GM12878 (cell line): ENCODE data around the gene SCYL1. TPM values are rescaled to one million over a fixed set of nuclear protein-coding genes. Genes with fewer than 3 reads are reported as not detected.

Experiments
- ATAC-seq: fragments of 200-7000 bp; cut with Tn5 transposase; 3 replicates; pipeline ENCODE4 v1.9.1; 2020; ENCODE audit warnings: mild to moderate bottlenecking, moderate library complexity
- BruUV-seq: library from RNA; stranded (reverse); fragments of 400-500 nt; replicated peaks from 2 replicates; lab custom pipeline; 2021; lab: Mats Ljungman, UMichigan
- CTCF ChIA-PET: fragments of 300-600 bp; sonication (Branson Sonifier 250); formaldehyde crosslinking; extraction: SDS; loops from one replicate; lab custom pipeline; 2021; ENCODE audit warnings: inconsistent platforms; lab: Yijun Ruan, JAX
- POLR2A ChIA-PET: fragments of 350-600 bp; formaldehyde crosslinking; extraction: SDS; loops from one replicate; lab custom pipeline; 2021; ENCODE audit warnings: inconsistent platforms; lab: Charles Lee
- RAD21 ChIA-PET: fragments of 300-600 bp; sonication (Branson Sonifier 250); formaldehyde crosslinking; loops from one replicate; lab custom pipeline; 2023; ENCODE audit warnings: antibody characterized with exemption; ENCODE audit not compliant: unreplicated experiment; lab: Charles Lee
- SMC1A ChIA-PET: fragments of 300-600 bp; sonication (Branson Sonifier 250); formaldehyde crosslinking; loops from one replicate; lab custom pipeline; 2023; ENCODE audit not compliant: unreplicated experiment, uncharacterized antibody; lab: Charles Lee
- DNase-seq: peaks from one replicate; pipeline ENCODE4 v3.0.0-alpha.2; 2011; ENCODE audit warnings: low read depth, low spot score
- FAIRE-seq: peaks from 3 replicates; lab custom pipeline; 2011; peaks lifted over from hg19 to GRCh38; lab: Jason Lieb, UNC
- H2AFZ ChIP-seq: 2 replicates; pipeline ENCODE4 v1.6.0; 2011; ENCODE audit warnings: low read depth, low read length, control low read depth; ENCODE audit not compliant: control insufficient read depth
- H3K27ac ChIP-seq: 2 replicates; pipeline ENCODE4 v1.5.1; 2011; ENCODE audit warnings: control low read depth; ENCODE audit not compliant: control insufficient read depth, insufficient read depth
- H3K27me3 ChIP-seq, 2 experiments: replicated peaks in 1 of 2; 2 replicates each; pipeline versions ENCODE4 v1.6.0 to v1.6.1; 2011; ENCODE audit warnings: low read length in 1 of 2; ENCODE audit not compliant: control insufficient read depth in 2 of 2, insufficient read depth in 2 of 2
- H3K36me3 ChIP-seq, 2 experiments: 2 replicates each; pipeline ENCODE4 v1.5.1; 2011; ENCODE audit warnings: low read length in 1 of 2; ENCODE audit not compliant: control insufficient read depth in 2 of 2, insufficient read depth in 2 of 2
- H3K4me1 ChIP-seq: 2 replicates; pipeline ENCODE4 v1.6.1; 2011; ENCODE audit warnings: mild to moderate bottlenecking, low read length, moderate library complexity, mixed read lengths; ENCODE audit not compliant: control insufficient read depth, insufficient read depth
- H3K4me2 ChIP-seq: 2 replicates; pipeline ENCODE4 v1.6.0; 2011; ENCODE audit warnings: control low read depth; ENCODE audit not compliant: control insufficient read depth, insufficient read depth
- H3K4me3 ChIP-seq: fragments of 200-600 bp; sonication (generic); 2 replicates; pipeline ENCODE4 v1.5.1; 2016
- H3K79me2 ChIP-seq: 2 replicates; pipeline ENCODE4 v1.6.0; 2011; ENCODE audit warnings: low read length; ENCODE audit not compliant: control insufficient read depth, insufficient read depth
- H3K9ac ChIP-seq: 2 replicates; pipeline ENCODE4 v1.8.0; 2011; ENCODE audit warnings: low read length, control low read depth, mixed read lengths; ENCODE audit not compliant: control insufficient read depth, insufficient read depth
- H3K9me3 ChIP-seq: replicated peaks from 3 replicates; pipeline ENCODE4 v1.5.1; 2011; ENCODE audit warnings: mild to moderate bottlenecking, low read length; ENCODE audit not compliant: control insufficient read depth, insufficient read depth
- H4K20me1 ChIP-seq: 2 replicates; pipeline ENCODE4 v1.6.0; 2011; ENCODE audit not compliant: control insufficient read depth, insufficient read depth
- BHLHE40 ChIP-seq, 2 experiments: fragments of 450-650 bp in 1 of 2; IDR thresholded peaks; 2 replicates each; pipeline ENCODE4 v1.6.1; 2011 to 2017; ENCODE audit warnings: low read depth in 2 of 2, borderline replicate concordance in 1 of 2, improper control_type of control experiment in 1 of 2, low read length in 1 of 2, mild to moderate bottlenecking in 1 of 2
- CHD1 ChIP-seq: IDR thresholded peaks from 2 replicates; pipeline ENCODE4 v1.6.1; 2012; ENCODE audit warnings: low read depth, low read length, improper control_type of control experiment
- EED ChIP-seq: sonication (generic); IDR thresholded peaks from 2 replicates; pipeline ENCODE4 v1.6.1; 2016; ENCODE audit warnings: antibody characterized with exemption, low read depth
- EGR1 ChIP-seq, 2 experiments: IDR thresholded peaks; 1 replicate in 1 of 2; 2 replicates in 1 of 2; pipeline ENCODE4 v1.6.1; 2011 to 2012; ENCODE audit warnings: low read depth in 2 of 2, low read length in 2 of 2, borderline replicate concordance in 1 of 2, mild to moderate bottlenecking in 1 of 2, moderate library complexity in 1 of 2
- RFX5 ChIP-seq: IDR thresholded peaks from 2 replicates; pipeline ENCODE4 v1.6.1; 2011; ENCODE audit warnings: low read depth, low read length, improper control_type of control experiment
- TAF1 ChIP-seq: IDR thresholded peaks from 2 replicates; pipeline ENCODE4 v1.6.1; 2011; ENCODE audit warnings: mild to moderate bottlenecking, low read depth, low read length, borderline replicate concordance
- ZBTB4 ChIP-seq: fragments of 450-650 bp; formaldehyde crosslinking; IDR thresholded peaks from 2 replicates; pipeline ENCODE4 v1.4.0; 2022; ENCODE audit warnings: mild to moderate bottlenecking, moderate library complexity
- WGBS: methylation state at CpG from one replicate; pipeline ENCODE4 v1.1.6; 2016; ENCODE audit warnings: low lambda C conversion rate; ENCODE audit not compliant: insufficient replicate concordance, insufficient coverage; ENCODE audit errors: missing lambda C conversion rate; 5-methylcytosine and 5-hydroxymethylcytosine counted together
- in situ Hi-C: fragments of 300-500 bp; cut with MboI; formaldehyde crosslinking; loops from 9 replicates; pipeline ENCODE4 v1.14.3; 2018; ENCODE audit warnings: mixed read lengths
- intact Hi-C: fragments of 100-400 bp; cut with micrococcal nuclease; formaldehyde crosslinking; loops from one replicate; pipeline ENCODE4 v1.14.2; 2022; ENCODE audit not compliant: unreplicated experiment
- polyA plus RNA-seq, 11 experiments: library from polyadenylated mRNA; depleted of rRNA in 4 of 11; unstranded in 6 of 11; stranded (reverse) in 5 of 11; fragments of >200 nt; fragmentation: Nextera tagmentation in 4 of 11; fragmentation: Illumina TruSeq in 1 of 11; extraction: Ambion mirVana in 4 of 11; extraction: Trizol in 1 of 11; gene quantifications; 1 replicate in 1 of 11; 2 replicates in 10 of 11; pipeline versions ENCODE4 v1.2.1 to v1.2.3, GENCODE V29; 2011 to 2016; ENCODE audit warnings: inconsistent platforms in 2 of 11, missing spikeins in 2 of 11, low read depth in 1 of 11
- total RNA-seq, 4 experiments: library from RNA; depleted of rRNA in 3 of 4; stranded (reverse); fragments of >200 nt in 3 of 4; fragmentation: Illumina TruSeq in 1 of 4; extraction: Trizol in 1 of 4; gene quantifications; 2 replicates each; pipeline versions ENCODE4 v1.2.1 to v1.2.3, GENCODE V29; 2013 to 2021
- TF ChIP-seq, protein P1 (sequence below): IDR thresholded peaks from 2 replicates; pipeline ENCODE4 v1.6.1; 2012; ENCODE audit warnings: low read depth, low read length, improper control_type of control experiment
- TF ChIP-seq, protein P2 (sequence below): fragments of 450-650 bp; IDR thresholded peaks from 2 replicates; pipeline ENCODE4 v1.6.1; 2017; ENCODE audit warnings: mild to moderate bottlenecking, low read depth, inconsistent platforms; ENCODE audit not compliant: poor library complexity, severe bottlenecking
- TF ChIP-seq, protein P3 (sequence below): fragments of 150-350 bp; IDR thresholded peaks from 2 replicates; pipeline ENCODE4 v1.6.1; 2016; ENCODE audit warnings: low read depth, low read length
- TF ChIP-seq, protein P4 (sequence below): fragments of 450-650 bp; IDR thresholded peaks from 2 replicates; pipeline ENCODE4 v1.6.1; 2016; ENCODE audit warnings: mild to moderate bottlenecking

Gene SCYL1
- total and polyA plus RNA-seq, 10 of the 15 experiments (the other 5 are each of a cell fraction or from before 2014, with no cell fraction given): 0.80 to 82.7 (median 51.2) TPM

DNA sequence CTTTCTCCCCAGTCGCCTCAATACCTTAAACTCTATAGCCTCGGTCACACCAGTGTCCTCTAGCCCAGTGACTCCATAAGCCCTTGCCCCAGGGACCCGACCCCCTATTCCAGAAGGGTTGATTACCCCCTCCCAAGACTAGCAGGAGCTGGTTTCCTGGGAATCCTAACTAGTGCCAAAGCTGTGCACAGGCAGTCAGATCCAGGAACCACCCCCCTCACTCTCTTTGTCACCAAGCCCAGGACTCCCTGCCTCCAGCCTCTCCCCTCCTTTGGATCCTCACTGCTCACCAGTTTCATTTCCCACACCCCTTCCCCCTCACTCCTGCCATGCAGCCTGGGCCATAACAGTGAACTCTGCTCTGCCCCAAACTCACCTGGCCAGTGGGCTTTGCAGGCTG, 23.5 kb downstream of the SCYL1 start:
- POLR2A ChIA-PET: interaction anchor here (0.6 kb wide), 1 partner anchor 14 kb away, joined by 8 read pairs; no protein-coding TSS in a partner anchor
- Histone ChIP-seq H3K79me2 (no peaks in the 10 kb centered on the region), H3K4me1 (peaks cover 24% of the 10 kb centered on the region), H3K4me3 (no peak overlapping the region), H3K4me2 (no peak overlapping the region), H2AFZ (no peak overlapping the region), H3K9me3 (no peaks in the 10 kb centered on the region), H3K27me3 (no peaks in the 10 kb centered on the region), H4K20me1 (no peaks in the 10 kb centered on the region), H3K9ac (no peak overlapping the region), H3K36me3 (no peaks in the 10 kb centered on the region), H3K27ac (no peak overlapping the region)
- SMC1A ChIA-PET: no interaction called here
- FAIRE-seq (no peak), DNase-seq (no peak), ATAC-seq (no peak)
- TF ChIP-seq TAF1: no peak
- TF ChIP-seq, protein P1, sequence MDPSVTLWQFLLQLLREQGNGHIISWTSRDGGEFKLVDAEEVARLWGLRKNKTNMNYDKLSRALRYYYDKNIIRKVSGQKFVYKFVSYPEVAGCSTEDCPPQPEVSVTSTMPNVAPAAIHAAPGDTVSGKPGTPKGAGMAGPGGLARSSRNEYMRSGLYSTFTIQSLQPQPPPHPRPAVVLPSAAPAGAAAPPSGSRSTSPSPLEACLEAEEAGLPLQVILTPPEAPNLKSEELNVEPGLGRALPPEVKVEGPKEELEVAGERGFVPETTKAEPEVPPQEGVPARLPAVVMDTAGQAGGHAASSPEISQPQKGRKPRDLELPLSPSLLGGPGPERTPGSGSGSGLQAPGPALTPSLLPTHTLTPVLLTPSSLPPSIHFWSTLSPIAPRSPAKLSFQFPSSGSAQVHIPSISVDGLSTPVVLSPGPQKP: no peak
- no peak for TF ChIP-seq EGR1 (IDR thresholded peaks at IDR 0.05; ENCODE audit: borderline replicate concordance in 1 of 2, low read depth in 2 of 2, low read length in 2 of 2)
- TF ChIP-seq, protein P2, sequence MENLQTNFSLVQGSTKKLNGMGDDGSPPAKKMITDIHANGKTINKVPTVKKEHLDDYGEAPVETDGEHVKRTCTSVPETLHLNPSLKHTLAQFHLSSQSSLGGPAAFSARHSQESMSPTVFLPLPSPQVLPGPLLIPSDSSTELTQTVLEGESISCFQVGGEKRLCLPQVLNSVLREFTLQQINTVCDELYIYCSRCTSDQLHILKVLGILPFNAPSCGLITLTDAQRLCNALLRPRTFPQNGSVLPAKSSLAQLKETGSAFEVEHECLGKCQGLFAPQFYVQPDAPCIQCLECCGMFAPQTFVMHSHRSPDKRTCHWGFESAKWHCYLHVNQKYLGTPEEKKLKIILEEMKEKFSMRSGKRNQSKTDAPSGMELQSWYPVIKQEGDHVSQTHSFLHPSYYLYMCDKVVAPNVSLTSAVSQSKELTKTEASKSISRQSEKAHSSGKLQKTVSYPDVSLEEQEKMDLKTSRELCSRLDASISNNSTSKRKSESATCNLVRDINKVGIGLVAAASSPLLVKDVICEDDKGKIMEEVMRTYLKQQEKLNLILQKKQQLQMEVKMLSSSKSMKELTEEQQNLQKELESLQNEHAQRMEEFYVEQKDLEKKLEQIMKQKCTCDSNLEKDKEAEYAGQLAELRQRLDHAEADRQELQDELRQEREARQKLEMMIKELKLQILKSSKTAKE: no peak
- no peak for TF ChIP-seq EED
- TF ChIP-seq RFX5: no peak
- TF ChIP-seq, protein P3, sequence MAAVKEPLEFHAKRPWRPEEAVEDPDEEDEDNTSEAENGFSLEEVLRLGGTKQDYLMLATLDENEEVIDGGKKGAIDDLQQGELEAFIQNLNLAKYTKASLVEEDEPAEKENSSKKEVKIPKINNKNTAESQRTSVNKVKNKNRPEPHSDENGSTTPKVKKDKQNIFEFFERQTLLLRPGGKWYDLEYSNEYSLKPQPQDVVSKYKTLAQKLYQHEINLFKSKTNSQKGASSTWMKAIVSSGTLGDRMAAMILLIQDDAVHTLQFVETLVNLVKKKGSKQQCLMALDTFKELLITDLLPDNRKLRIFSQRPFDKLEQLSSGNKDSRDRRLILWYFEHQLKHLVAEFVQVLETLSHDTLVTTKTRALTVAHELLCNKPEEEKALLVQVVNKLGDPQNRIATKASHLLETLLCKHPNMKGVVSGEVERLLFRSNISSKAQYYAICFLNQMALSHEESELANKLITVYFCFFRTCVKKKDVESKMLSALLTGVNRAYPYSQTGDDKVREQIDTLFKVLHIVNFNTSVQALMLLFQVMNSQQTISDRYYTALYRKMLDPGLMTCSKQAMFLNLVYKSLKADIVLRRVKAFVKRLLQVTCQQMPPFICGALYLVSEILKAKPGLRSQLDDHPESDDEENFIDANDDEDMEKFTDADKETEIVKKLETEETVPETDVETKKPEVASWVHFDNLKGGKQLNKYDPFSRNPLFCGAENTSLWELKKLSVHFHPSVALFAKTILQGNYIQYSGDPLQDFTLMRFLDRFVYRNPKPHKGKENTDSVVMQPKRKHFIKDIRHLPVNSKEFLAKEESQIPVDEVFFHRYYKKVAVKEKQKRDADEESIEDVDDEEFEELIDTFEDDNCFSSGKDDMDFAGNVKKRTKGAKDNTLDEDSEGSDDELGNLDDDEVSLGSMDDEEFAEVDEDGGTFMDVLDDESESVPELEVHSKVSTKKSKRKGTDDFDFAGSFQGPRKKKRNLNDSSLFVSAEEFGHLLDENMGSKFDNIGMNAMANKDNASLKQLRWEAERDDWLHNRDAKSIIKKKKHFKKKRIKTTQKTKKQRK: no peak
- TF ChIP-seq BHLHE40 (IDR thresholded peaks at IDR 0.05; ENCODE audit: borderline replicate concordance in 1 of 2, low read depth in 2 of 2, low read length in 1 of 2): no peak
- TF ChIP-seq CHD1: no peak
- no peak for TF ChIP-seq ZBTB4
- TF ChIP-seq, protein P4, sequence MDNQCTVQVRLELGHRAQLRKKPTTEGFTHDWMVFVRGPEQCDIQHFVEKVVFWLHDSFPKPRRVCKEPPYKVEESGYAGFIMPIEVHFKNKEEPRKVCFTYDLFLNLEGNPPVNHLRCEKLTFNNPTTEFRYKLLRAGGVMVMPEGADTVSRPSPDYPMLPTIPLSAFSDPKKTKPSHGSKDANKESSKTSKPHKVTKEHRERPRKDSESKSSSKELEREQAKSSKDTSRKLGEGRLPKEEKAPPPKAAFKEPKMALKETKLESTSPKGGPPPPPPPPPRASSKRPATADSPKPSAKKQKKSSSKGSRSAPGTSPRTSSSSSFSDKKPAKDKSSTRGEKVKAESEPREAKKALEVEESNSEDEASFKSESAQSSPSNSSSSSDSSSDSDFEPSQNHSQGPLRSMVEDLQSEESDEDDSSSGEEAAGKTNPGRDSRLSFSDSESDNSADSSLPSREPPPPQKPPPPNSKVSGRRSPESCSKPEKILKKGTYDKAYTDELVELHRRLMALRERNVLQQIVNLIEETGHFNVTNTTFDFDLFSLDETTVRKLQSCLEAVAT: no peak
- intact Hi-C loops: no loop called here
- RAD21 ChIA-PET: interaction anchor here (1.6 kb wide), 1 partner anchor 8 kb away, joined by 5 read pairs; no protein-coding TSS in a partner anchor
- BruUV-seq: no TSS peak
- 19% methylated on average over 3 of the region's 3 CpGs for WGBS
- CTCF ChIA-PET: interaction anchor here (1.2 to 4.7 kb wide), 2 partner anchors 7 to 41 kb away, joined by 3 to 29 read pairs; no protein-coding TSS in a partner anchor
- in situ Hi-C loops: no loop called here
